GM10248 (cell line): ENCODE measurements around the gene RFC4.

ENCODE experiments used
- CTCF ChIA-PET: fragments of 300-600 bp; sonication (Branson Sonifier 250); formaldehyde crosslinking; extraction: SDS; loops from one replicate; lab custom pipeline; 2021; ENCODE audit warnings: antibody characterized with exemption; lab: Yijun Ruan, JAX
- POLR2A ChIA-PET: fragments of 350-650 bp; sonication (Branson Sonifier 250); formaldehyde crosslinking; extraction: SDS; loops from one replicate; lab custom pipeline; 2020; ENCODE audit warnings: antibody characterized with exemption; lab: Yijun Ruan, JAX
- DNase-seq: peaks from one replicate; pipeline ENCODE4 v3.0.0; 2012; ENCODE audit errors: extremely low spot score
- TF ChIP-seq, protein P1 (sequence below): IDR thresholded peaks from 2 replicates; pipeline ENCODE4 v1.5.1; 2012; ENCODE audit warnings: mild to moderate bottlenecking, low read depth; ENCODE audit errors: extremely low read depth, missing control alignments, control extremely low read depth

RFC4 gene

DNA sequence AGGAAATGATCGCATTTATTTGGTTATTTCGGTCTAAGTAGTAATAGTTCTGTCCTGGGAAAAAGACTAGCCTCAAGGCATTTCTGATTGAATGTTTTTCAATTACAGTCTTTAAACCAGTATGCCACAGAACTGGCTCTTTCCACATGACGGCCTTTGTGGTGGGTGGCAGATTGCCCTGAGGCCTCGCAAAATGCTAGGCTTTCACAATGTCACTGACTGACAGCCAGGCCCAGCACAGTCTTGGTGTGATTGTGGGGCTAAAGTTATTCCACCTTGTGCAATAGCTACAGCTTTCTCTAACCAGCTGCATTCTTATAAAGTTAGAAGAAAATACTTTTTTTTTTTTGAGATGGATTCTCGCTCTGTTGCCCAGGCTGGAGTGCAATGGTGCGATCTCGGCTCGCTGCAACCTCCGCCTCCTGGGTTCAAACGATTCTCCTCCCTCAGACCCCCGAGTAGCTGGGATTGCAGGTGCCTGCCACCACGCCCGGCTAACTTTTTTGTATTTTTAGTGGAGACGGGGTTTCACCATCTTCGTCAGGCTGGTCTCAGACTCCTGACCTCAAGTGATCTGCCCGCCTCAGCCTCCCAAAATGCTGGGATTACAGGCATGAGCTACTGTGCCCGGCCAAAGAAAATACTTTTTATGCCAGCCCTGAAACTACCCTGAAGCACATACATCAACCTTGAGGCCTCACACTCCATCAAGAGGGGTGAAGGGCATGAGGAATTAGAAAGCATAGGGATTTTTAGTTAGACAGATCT lies 33.8 kb upstream of the RFC4 start:
- CTCF ChIA-PET, result interaction anchor here (0.7 to 1.3 kb wide), 4 partner anchors 9 to 41 kb away, joined by 3 read pairs; no protein-coding TSS in a partner anchor
- POLR2A ChIA-PET, result no interaction called here
- no peak for DNase-seq
- TF ChIP-seq, protein P1, sequence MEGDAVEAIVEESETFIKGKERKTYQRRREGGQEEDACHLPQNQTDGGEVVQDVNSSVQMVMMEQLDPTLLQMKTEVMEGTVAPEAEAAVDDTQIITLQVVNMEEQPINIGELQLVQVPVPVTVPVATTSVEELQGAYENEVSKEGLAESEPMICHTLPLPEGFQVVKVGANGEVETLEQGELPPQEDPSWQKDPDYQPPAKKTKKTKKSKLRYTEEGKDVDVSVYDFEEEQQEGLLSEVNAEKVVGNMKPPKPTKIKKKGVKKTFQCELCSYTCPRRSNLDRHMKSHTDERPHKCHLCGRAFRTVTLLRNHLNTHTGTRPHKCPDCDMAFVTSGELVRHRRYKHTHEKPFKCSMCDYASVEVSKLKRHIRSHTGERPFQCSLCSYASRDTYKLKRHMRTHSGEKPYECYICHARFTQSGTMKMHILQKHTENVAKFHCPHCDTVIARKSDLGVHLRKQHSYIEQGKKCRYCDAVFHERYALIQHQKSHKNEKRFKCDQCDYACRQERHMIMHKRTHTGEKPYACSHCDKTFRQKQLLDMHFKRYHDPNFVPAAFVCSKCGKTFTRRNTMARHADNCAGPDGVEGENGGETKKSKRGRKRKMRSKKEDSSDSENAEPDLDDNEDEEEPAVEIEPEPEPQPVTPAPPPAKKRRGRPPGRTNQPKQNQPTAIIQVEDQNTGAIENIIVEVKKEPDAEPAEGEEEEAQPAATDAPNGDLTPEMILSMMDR, result no peak

DNA sequence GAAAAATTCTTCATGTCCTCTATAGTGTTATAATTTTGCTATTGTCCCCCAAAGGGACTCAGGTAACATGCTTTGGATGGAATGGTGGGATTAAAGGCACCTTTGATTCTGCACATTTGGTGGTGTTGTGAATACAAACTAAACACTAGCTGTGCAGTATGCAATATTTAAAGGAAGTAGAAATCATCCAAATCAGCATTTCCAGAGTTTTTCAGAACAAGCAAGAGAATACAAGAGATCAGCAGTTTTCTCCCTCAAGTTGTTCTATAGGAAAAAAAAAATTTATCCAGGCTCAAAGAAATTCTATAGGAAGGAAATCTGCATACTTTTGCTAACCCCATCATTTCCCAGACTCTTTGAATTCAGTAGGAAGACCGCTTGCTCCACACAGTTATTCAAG lies 26.0 kb upstream of the RFC4 start:
- CTCF ChIA-PET, result no interaction called here
- POLR2A ChIA-PET, result no interaction called here
- no peak for DNase-seq
- TF ChIP-seq, protein P1, result no peak

DNA sequence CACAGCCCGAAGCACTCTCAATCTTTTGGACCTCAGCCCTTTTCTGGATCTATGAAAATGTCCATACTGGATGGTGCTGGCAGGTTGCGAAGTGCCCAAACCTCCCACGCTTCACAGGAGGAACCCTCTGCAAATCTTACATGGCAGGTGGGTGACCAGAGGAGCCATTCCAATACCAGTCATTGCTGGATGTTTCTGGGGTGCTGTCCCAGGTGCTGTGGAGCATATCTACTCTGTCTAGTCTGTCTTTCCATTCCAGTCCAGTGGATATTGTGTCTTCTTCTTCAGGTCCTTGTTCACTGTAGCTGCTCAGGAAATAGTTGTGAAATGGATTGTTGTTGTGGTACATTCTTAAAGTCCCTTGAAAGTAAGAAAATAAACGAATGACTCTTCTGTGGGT lies 25.5 kb upstream of the RFC4 start:
- no peak for DNase-seq
- ChIA-PET CTCF (interaction anchor here (1.1 kb wide), 1 partner anchor 17 kb away, joined by 3 read pairs; no protein-coding TSS in a partner anchor), POLR2A (no interaction called here)
- TF ChIP-seq, protein P1, result no peak

DNA sequence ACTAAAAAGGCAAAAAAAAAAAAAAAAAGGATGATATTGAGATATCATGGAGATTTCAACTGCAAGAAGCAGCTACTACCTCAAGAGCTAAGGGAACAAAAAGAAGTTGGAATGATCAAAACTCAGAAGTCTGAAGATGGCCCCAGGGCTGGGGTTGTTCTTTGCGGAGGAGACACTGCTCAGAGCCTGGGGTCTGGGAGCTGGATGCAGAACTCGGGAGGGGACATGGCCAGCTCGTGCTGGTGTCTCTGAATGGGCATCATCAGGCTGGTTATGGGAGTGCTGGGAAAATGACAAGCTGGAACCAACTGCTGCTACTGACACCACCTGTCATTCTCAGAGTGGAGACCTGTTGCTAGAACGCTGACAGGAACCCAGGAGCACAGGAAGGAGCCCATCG lies 22.1 kb upstream of the RFC4 start:
- DNase-seq, result no peak
- TF ChIP-seq, protein P1, result no peak
- POLR2A ChIA-PET, result no interaction called here
- CTCF ChIA-PET, result interaction anchor here (1.3 to 1.5 kb wide), 3 partner anchors 9 to 24 kb away, joined by 3 read pairs; no protein-coding TSS in a partner anchor

DNA sequence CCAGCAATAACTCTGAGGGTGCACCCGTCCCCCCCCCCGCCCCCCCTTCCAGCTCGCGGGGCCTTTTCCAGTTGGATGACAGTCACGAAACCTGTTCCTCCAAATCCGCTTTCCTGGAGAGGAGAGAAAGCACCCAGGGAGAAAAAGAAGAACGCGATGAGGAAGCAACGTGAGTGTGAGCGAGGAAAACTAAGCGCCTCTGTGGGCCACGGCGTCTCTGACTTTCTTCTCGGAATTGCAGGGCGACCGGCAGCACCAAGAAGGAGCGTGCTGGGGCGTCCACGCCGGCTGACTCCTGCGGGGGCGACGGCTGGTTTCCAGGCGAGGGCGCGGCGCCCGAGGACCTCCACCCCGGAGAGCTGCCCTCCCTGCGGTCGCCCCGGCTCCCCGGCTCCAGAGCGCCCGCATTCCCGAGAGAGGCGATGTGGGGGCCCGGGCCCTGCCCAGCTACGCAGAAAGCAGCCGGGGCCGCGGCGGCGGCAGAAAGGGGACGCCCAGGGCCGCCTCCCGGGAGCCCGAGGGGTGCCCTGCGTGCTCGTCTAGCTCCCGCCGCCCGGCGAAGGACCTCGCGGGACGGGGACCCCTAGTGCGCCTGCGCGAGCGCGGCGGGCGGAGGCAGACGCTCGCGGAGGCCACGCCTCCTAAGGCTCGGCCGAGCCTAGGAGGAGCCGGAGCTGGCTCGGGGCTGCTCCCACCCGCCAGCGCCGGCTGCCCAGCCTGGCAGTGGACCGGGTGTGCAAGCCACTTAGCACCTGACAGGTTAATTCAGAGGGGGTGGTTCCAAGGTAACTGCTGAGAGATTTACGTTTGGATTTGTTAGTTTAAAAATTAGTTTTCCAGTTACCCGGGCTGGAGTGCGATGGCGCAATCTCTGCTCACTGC lies 20.9 kb upstream of the RFC4 start:
- TF ChIP-seq, protein P1, result no peak
- CTCF ChIA-PET, result interaction anchor here (0.8 to 11.1 kb wide), 7 partner anchors 9 to 884 kb away, joined by 3 to 202 read pairs (median 3); partner anchors contain the start of genes AHSG and RPL39L
- POLR2A ChIA-PET, result interaction anchor here (0.6 to 1.1 kb wide), 4 partner anchors 26 to 969 kb away, joined by 3 to 8 read pairs (median 4); partner anchors contain the start of gene EIF4A2
- DNase-seq, result peak; percentile 99

DNA sequence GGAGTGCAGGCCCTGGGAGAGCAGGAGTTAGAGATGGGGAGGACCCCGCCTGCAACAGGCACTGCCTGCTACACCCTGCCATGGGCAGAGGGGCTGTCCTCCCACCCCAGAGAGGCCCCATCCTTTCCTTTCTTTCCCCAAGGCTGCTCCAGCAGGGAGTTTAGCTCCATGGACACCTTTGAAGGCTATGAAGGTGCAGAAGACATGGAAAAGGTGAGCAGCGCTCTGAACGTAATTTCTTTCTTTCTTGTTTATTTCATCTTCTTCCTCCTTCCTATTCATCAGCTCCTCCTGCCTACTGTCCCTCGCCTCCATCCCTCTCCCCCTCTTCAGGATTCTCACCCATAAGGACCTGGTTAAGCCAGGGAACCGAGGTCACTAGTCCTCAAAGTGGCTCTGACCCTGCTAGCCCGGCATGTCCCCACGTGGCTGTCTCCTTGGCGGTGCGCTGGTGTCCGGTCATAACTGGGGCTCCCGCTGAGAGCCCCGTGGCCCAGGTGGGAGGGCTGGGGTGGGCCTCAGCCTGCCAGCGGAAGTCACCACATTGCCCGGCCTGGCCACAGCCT lies 20.2 kb upstream of the RFC4 start:
- TF ChIP-seq, protein P1, result no peak
- no peak for DNase-seq
- POLR2A ChIA-PET, result no interaction called here
- CTCF ChIA-PET, result interaction anchor here (1.4 to 11.1 kb wide), 3 partner anchors 18 to 883 kb away, joined by 3 to 202 read pairs (median 5); partner anchors contain the start of gene AHSG
